GM19395 (cell line): ENCODE results near the gene ZCCHC7.

Experiments
- ATAC-seq: cut with Tn5 transposase; IDR thresholded peaks from one replicate; pipeline ENCODE4 v1.9.1; 2021; ENCODE audit warnings: mild to moderate bottlenecking, moderate library complexity; ENCODE audit not compliant: unreplicated experiment

ZCCHC7 gene

DNA sequence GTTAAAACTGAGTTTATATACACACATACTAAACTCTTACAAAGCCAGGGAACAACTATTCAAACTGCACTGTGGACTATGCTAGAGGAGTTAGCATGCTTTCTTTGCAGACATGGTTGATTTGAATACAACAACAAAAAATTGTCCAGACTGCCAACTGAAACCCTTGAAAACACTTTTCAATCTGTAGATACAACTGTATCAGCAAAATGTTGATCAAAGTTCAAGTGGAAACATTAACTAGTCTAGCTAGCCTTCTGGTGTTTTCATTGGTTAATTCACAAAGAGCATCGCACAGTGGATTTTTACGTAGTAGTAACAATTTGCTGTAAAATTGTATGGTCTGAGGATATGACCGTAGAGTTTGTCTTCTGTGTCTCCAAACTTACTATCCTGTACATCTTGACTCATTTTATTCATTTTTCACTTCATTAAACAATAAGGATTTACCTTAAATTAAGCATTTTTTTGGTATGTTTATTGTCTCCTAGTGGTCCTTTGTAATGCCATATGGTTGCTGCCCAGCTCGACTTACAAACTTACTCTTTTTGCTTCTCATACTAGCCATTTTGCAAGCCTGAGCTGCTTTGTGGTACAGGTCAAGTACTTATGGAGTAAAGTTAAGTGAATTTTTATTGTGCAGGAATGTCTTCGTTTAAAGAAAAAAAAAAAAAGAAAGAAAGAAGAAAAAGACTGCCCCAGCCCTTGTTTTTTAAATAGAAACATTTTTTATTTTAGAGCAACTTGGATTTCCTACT lies 123.4 kb downstream of the ZCCHC7 start:
- no peak for ATAC-seq

DNA sequence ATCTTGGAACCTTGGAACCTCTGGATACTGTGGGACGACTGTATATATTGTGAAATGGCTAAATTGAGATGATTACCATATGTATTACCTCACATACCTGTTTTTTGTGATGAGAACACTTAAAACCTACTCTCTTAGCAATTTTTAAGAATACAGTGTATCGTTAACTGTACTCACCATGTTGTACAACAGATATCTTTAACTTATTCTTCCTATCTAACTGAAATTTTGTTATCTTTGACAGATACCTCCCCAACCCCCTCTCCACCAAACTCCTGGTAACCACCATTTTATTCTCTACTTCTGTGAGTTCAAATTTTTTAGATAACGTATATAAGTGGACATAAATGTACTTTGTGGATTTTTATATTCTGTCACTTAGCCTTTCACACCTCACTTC lies 126.5 kb downstream of the ZCCHC7 start:
- no peak for ATAC-seq

DNA sequence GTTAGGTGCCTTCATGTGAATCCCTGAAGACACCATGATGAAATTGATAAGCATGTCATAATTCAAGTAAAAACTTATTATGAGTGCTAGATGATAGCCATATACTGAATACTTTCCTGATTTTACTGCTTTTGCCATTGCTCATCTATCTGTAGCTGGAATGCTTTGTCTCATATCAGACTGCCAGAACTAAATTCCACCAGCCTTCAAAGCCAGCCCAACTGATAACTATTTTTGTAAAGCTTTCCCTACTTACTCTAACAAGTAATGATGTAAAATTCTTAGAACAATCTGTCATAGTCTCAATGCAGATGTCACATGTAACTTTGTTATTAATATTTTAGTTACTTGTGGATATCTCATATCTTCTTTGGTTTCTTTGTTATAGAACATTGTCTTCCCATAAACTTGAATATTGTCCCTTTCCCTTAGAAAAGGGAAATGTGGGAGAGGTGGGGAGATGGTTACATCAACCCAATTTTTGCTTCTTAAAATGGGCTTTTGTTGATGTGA lies 128.3 kb downstream of the ZCCHC7 start:
- no peak for ATAC-seq

DNA sequence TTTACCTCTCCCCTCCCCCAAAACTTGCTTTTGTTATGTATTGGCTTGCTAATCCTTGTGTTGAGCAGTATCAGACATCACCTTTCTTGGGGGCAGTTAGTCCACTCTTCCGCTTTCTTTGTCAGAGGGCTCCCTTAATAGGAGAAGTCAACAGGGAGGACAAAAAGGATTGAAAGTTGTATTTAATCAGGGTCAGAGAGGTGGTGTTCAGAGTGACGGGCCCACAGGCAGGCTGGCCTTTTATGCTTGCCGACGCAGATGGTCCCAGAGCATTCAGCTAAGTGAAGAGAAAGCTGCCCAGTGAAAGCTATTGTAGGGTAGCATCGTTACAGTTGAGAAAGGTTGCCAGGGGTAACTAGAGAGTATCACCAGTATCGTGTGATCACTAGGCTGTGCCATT lies 131.1 kb downstream of the ZCCHC7 start:
- ATAC-seq = no peak

DNA sequence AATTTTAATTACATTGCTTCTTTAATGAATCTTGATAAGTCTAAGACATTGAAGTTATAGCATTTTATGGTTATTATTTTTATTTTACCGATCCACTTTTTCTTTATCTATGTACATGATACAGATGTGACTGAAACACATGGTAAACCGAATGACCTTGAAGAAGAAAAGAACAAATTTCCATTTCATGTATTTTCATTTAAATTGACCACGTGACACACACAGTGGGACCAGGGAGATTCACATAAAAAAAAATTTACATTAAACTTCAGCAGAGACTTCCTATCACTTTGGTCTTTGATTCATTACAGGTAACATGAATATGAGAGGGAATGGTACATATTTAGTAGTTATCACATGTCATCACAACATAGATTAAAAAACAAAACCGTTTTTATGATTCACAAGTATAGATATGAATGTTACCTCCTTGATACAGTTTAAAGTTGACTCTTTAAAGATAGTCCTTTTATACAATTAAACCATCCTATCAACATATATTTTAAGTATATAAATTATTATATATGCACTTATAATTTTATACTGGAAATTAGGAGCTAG lies 133.1 kb downstream of the ZCCHC7 start:
- ATAC-seq = no peak

- no peak for ATAC-seq
These were observed 134.8 kb downstream of the ZCCHC7 start for GRCh38 chr9:37255187-37255586.

GRCh38 chr9:37255944-37256862 lies 135.8 kb downstream of the ZCCHC7 start:
- ATAC-seq = no peak

- no peak for ATAC-seq
These were observed 139.6 kb downstream of the ZCCHC7 start for GRCh38 chr9:37259951-37260350.

GRCh38 chr9:37262410-37262809 lies 142.0 kb downstream of the ZCCHC7 start:
- no peak for ATAC-seq

DNA sequence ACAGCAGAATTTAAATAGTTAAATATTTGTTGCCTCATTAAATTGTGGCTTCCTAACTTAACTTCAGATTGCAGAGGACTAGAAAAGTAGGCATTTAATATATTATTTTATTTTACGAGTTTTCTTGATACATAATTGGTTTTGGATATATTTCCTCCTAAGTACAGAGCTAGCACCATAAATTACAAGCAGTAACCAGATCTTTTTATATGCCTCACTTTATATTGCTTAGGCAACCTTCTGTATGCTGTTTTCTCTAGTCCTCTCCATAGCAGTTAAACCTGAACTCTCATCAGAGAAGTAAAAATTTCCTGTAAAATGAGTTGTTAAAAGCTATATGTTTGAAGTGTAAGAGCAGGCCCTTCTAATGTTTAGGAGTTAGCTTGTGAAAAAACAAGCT lies 144.2 kb downstream of the ZCCHC7 start:
- no peak for ATAC-seq

DNA sequence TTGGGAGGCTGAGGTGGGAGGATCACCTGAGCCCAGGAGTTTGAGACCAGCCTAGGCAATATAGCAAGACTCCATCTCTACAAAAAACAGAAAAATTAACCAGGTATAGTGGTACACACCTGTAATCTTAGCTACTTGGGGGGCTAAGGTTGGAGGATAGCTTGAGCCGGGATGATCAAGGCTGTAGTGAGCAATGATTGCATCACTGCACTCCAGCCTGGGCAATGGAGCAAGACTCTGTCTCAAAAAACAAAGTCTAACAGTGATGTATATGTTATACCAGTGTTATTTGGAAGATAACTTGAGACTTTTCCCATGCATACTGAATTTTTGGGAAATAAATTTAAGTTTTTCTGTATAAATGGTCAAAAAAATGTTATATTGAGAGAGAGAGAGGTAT lies 146.3 kb downstream of the ZCCHC7 start:
- ATAC-seq = no peak

GRCh38 chr9:37269221-37269620 lies 148.8 kb downstream of the ZCCHC7 start:
- ATAC-seq = no peak

DNA sequence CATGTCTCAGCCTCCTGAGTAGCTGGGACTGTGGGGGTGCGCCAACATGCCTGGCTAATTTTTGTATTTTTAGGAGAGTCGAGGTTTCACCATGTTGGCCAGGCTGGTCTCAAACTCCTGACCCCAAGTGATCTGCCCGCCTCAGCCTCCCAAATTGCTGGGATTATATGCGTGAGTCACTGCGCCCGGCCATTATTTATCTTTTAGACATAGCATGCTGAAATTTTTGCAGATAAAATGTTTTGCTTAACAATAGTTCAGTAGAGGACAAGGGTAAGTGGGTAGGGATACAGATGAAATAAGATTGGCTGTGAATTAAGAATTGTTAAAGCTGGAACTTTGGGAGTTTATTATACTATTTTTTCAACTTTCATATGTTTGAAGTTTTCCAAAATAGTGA lies 151.3 kb downstream of the ZCCHC7 start:
- ATAC-seq = no peak

DNA sequence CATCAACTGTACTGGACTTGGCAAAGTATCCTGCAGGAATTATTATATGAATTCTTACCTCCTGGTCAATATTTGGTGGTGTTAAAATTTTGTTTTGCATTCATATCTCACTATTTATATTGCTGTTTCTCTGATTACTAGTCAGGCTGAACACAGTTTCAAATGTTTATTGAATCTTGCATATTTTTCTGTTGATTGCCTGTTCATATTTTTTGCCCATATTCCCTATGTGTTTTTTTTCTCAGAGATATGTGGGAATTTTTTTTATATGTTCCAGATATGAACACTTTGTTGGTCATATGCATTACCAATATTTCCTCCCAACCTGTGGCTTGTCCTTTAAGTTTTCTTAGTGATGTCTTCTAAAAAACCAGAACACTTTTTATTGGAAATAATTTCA lies 153.2 kb downstream of the ZCCHC7 start:
- no peak for ATAC-seq

DNA sequence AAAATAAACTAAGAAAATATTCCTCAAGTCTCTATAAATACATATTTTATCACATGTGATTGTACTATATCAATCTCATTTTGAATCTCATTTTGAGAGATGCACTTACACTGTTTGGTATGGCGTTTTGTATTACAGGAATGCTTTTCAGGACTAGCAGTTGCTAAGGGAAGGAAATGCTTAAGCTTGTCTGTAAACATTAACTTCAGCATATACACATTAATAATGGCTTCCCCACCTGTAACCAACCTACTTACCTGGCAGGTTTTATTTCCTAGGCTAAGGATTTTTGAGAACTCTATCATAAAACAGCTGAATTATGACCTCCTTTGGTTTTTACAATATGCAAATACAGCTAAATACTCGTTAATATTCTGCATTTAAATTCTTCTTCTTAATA lies 161.2 kb downstream of the ZCCHC7 start:
- no peak for ATAC-seq

GRCh38 chr9:37283730-37284325 lies 163.5 kb downstream of the ZCCHC7 start:
- ATAC-seq = no peak

GRCh38 chr9:37284636-37285035 lies 164.3 kb downstream of the ZCCHC7 start:
- no peak for ATAC-seq

DNA sequence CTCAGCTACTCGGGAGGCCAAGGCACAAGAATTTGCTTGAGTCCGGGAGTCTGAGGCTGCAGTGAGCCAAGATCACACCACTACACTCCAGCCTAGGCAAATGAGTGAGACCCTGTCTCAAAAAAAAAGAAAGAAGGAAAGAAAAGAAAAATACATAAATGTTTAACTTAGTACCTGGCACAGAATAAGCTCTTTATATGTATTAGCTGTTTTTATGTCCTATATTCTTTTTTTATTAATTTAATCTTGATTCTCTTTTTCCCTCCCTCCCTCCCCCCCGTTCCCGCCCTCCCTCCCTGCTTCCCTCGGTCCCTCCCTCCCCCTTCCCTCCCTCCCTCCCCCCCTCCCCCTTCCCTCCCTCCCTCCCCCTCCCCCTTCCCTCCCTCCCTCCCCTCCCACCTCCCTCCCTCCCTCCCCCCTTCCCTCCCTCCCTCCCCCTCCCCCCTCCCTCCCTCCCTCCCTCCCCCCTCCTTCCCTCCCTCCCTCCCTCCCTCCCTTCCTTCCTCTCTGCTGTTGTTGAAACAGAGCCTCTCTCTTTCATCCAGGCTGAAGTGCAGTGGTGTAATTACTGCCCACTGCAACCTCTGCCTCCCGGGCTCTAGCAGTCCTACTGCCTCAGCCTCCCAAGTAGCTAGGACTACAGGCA lies 166.3 kb downstream of the ZCCHC7 start:
- ATAC-seq = no peak

DNA sequence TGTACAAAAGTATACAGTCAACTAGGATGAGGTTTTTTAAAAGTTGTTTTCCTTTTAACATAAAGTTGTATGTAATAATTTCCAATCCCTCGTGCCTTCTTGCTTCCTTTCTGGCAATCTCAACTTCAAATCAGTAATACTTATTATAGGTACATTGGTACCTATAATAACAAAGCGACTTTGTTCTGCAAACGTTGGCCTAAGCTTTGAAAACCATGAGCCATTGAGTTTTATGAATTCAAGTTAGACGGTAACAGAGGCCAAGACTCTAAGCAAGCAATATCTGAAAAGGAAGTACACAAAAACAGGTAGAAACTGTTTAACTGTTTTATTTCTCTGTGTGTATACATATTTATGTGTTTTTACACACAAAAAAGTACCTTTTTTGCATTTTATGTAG lies 166.9 kb downstream of the ZCCHC7 start:
- ATAC-seq = no peak

- no peak for ATAC-seq
These were observed 169.3 kb downstream of the ZCCHC7 start for GRCh38 chr9:37289631-37290030.
